GM23248 (cell line): Measurements from ENCODE around the gene CDC42SE2. TPM values are rescaled to one million over a fixed set of nuclear protein-coding genes. Genes with fewer than 3 reads are reported as not detected.

Experiments
- DNase-seq: peaks from one replicate; pipeline ENCODE4 v3.0.0-alpha.2; 2015
- H2AFZ ChIP-seq: fragments of 200-600 bp; sonication (generic); 2 replicates; pipeline ENCODE4 v1.6.1; 2016; ENCODE audit warnings: antibody characterized with exemption
- H3F3A ChIP-seq: fragments of 200-600 bp; sonication (generic); 2 replicates; pipeline ENCODE4 v1.6.1; 2016; ENCODE audit warnings: mild to moderate bottlenecking, antibody characterized with exemption, mixed run types; ENCODE audit not compliant: insufficient read depth
- H3K27ac ChIP-seq: fragments of 200-600 bp; sonication (generic); 2 replicates; pipeline ENCODE4 v1.5.1; 2016; ENCODE audit warnings: mild to moderate bottlenecking
- H3K27me3 ChIP-seq: fragments of 200-600 bp; sonication (generic); replicated peaks from 2 replicates; pipeline ENCODE4 v1.6.1; 2016; ENCODE audit warnings: mild to moderate bottlenecking; ENCODE audit not compliant: insufficient read depth
- H3K36me3 ChIP-seq: fragments of 200-600 bp; sonication (generic); 2 replicates; pipeline ENCODE4 v1.6.1; 2016; ENCODE audit warnings: low read depth, mild to moderate bottlenecking
- H3K4me1 ChIP-seq: fragments of 200-600 bp; sonication (generic); 2 replicates; pipeline ENCODE4 v1.6.1; 2016; ENCODE audit warnings: mild to moderate bottlenecking; ENCODE audit not compliant: insufficient read depth
- H3K4me2 ChIP-seq: fragments of 200-600 bp; sonication (generic); one replicate; pipeline ENCODE4 v1.6.1; 2016; ENCODE audit warnings: mild to moderate bottlenecking; ENCODE audit not compliant: unreplicated experiment
- H3K4me3 ChIP-seq: fragments of 200-600 bp; sonication (generic); 2 replicates; pipeline ENCODE4 v1.5.1; 2016; ENCODE audit warnings: mild to moderate bottlenecking
- H3K79me2 ChIP-seq: fragments of 200-600 bp; sonication (generic); 2 replicates; pipeline ENCODE4 v1.6.1; 2016; ENCODE audit warnings: mild to moderate bottlenecking; ENCODE audit not compliant: insufficient read depth
- H3K9ac ChIP-seq: fragments of 200-600 bp; sonication (generic); 2 replicates; pipeline ENCODE4 v1.6.1; 2016; ENCODE audit warnings: mild to moderate bottlenecking
- H3K9me2 ChIP-seq: fragments of 200-600 bp; sonication (generic); 2 replicates; pipeline ENCODE4 v1.6.1; 2016; ENCODE audit warnings: mixed run types, mild to moderate bottlenecking, moderate library complexity; ENCODE audit not compliant: insufficient read depth
- H3K9me3 ChIP-seq: fragments of 200-600 bp; sonication (generic); one replicate; pipeline ENCODE4 v1.6.1; 2017; ENCODE audit warnings: low read depth
- H4K20me1 ChIP-seq: fragments of 200-600 bp; sonication (generic); 2 replicates; pipeline ENCODE4 v1.6.0; 2016; ENCODE audit not compliant: insufficient read depth
- EZH2 ChIP-seq: fragments of 200-600 bp; sonication (generic); IDR thresholded peaks from 2 replicates; pipeline ENCODE4 v1.6.1; 2018; ENCODE audit warnings: antibody characterized with exemption, mild to moderate bottlenecking; ENCODE audit not compliant: insufficient read depth, poor library complexity, severe bottlenecking
- EZH2phosphoT487 ChIP-seq: fragments of 200-600 bp; sonication (generic); IDR thresholded peaks from 2 replicates; pipeline ENCODE4 v1.6.1; 2018; ENCODE audit warnings: antibody characterized with exemption, moderate library complexity, mild to moderate bottlenecking, low read depth; ENCODE audit not compliant: insufficient read depth
- WGBS, 2 experiments: methylation state at CpG; one replicate each; pipeline ENCODE4 v1.1.6; 2015 to 2017; ENCODE audit warnings: low lambda C conversion rate in 2 of 2, low coverage in 1 of 2; ENCODE audit errors: missing lambda C conversion rate in 2 of 2; 5-methylcytosine and 5-hydroxymethylcytosine counted together
- in situ Hi-C: fragments of 300-500 bp; cut with MboI; formaldehyde crosslinking; loops from 2 replicates; pipeline ENCODE4 v1.15.0; 2020
- polyA plus RNA-seq: library from polyadenylated mRNA; unstranded; fragments of >200 nt; fragmentation: Nextera tagmentation; extraction: Ambion mirVana; gene quantifications from 2 replicates; pipeline ENCODE4 v1.2.1, GENCODE V29; 2016
- total RNA-seq: library from RNA; depleted of rRNA; stranded (reverse); fragments of >200 nt; shearing (Covaris generic); gene quantifications from 2 replicates; pipeline ENCODE4 v1.2.3, GENCODE V29; 2014

Gene CDC42SE2
- total and polyA plus RNA-seq, 2 experiments from 2014 or later: 13.7 to 17.5 TPM

DNA sequence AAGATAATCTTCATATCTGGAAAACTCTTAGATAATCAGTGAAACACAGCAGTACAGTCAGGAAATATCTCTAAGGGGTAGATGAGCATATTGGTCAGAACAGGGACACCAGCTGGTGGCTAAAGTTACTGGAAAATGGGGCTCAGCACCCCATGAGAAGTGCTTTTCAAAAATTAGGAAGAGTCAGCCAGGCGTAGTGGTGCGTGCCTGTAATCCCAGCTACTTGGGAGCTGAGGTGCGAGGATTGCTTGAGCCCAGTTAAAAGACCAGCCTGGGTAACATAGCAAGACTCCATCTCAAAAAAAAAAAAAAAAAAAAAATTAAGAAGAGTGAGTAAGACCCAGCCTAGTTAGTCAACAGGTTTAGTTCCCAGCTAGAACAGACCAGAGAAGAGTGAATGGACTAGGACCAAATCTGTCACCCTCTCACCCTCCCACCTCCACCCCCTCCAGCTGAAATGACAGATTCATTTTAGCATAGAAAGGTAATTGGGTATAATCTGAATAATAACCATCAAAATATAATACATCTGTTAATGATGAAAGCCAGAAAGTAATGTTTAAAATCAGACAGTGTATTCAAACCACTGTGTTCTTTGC, 120.9 kb downstream of the CDC42SE2 start:
- no peaks in the 10 kb centered on the region for H4K20me1 ChIP-seq
- no peak overlapping the region for H3K4me2 ChIP-seq
- H3K9me2 ChIP-seq: no peaks in the 10 kb centered on the region
- H3K4me3 ChIP-seq: no peak overlapping the region
- no peaks in the 10 kb centered on the region for H3F3A ChIP-seq
- in situ Hi-C loops: loop anchor here (10.0 kb wide), 1 partner anchor 220 kb away; the partner anchor contains the start of gene HINT1
- H2AFZ ChIP-seq: no peak overlapping the region
- TF ChIP-seq EZH2phosphoT487 (no peak), EZH2 (no peak)
- H3K36me3 ChIP-seq: no peaks in the 10 kb centered on the region
- peak; percentile 33 for DNase-seq
- 97 to 98% methylated on average over 3 of the region's 3 CpGs for WGBS, 2 experiments
- H3K9ac ChIP-seq: no peak overlapping the region
- no peaks in the 10 kb centered on the region for H3K9me3 ChIP-seq
- H3K27me3 ChIP-seq: no peaks in the 10 kb centered on the region
- H3K27ac ChIP-seq: no peak overlapping the region
- H3K79me2 ChIP-seq: peaks cover 18% of the 10 kb centered on the region; the same call in 1 of the 2 replicates
- H3K4me1 ChIP-seq: no peaks in the 10 kb centered on the region

DNA sequence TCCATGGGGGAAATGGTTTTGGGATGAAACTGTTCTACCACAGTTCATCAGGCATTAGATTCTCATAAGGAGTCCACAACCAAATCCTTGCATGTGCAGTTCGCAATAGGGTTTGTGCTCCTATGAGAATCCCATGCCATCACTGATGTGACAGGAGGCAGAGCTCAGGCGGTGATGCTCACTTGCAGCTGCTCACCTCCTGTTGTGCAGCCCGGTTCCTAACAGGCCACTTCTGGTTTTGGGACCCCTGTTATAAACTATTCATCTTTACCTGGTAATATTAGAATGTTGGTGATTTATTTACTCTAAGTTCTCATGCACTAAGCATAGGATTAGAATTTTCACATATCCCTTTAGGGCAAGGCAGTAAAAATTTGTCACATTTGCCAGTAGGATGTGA, 122.3 kb downstream of the CDC42SE2 start:
- in situ Hi-C loops: loop anchor here (10.0 kb wide), 1 partner anchor 221 kb away; the partner anchor contains the start of gene HINT1
- H3K9me3 ChIP-seq: no peaks in the 10 kb centered on the region

DNA sequence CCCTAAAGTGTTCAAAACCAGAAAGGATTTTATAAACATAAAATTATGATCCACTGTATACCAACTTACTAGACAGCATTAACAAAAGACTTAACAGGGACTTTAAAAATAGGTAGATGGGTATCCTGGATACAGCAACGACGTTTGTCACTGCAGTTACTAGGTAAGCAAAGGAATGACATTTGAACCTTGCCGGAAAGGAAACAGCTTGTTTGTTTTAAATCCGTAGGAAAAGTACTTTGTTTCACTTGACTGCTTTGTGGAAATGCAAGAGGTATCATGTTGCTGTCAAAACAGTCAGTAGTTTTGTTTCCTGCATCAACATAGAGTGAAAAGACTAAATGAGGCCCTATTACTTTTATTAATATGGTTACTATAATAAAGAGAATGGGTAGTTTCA, 122.9 kb downstream of the CDC42SE2 start:
- no peak overlapping the region for H3K4me2 ChIP-seq
- H3K9me3 ChIP-seq: no peaks in the 10 kb centered on the region
- H3K27ac ChIP-seq: no peak overlapping the region
- H3K9ac ChIP-seq: no peak overlapping the region
- H3K4me1 ChIP-seq: no peaks in the 10 kb centered on the region
- H3K27me3 ChIP-seq: no peaks in the 10 kb centered on the region
- no peak overlapping the region for H2AFZ ChIP-seq
- WGBS, 2 experiments: 61 to 63% methylated on average over 4 of the region's 4 CpGs
- no peak for DNase-seq
- H3K36me3 ChIP-seq: no peaks in the 10 kb centered on the region
- in situ Hi-C loops: loop anchor here (10.0 kb wide), 1 partner anchor 222 kb away; the partner anchor contains the start of gene HINT1
- H4K20me1 ChIP-seq: no peaks in the 10 kb centered on the region
- no peaks in the 10 kb centered on the region for H3K9me2 ChIP-seq
- H3K4me3 ChIP-seq: no peak overlapping the region
- H3K79me2 ChIP-seq: peaks cover 14% of the 10 kb centered on the region; the same call in 1 of the 2 replicates
- H3F3A ChIP-seq: no peaks in the 10 kb centered on the region
- no peak for TF ChIP-seq EZH2phosphoT487
- no peak for TF ChIP-seq EZH2

More for the DNA sequence above, 122.3 kb downstream of the CDC42SE2 start:
- no peak overlapping the region for H3K27ac ChIP-seq
- H3K9me2 ChIP-seq: no peaks in the 10 kb centered on the region
- TF ChIP-seq EZH2phosphoT487: no peak
- no peak for TF ChIP-seq EZH2
- 96 to 99% methylated on average over 3 of the region's 3 CpGs for whole genome bisulfite sequencing, 2 experiments
- no peak overlapping the region for H3K4me2 ChIP-seq
- peaks cover 14% of the 10 kb centered on the region; the same call in 1 of the 2 replicates for H3K79me2 ChIP-seq
- no peak overlapping the region for H3K9ac ChIP-seq
- no peaks in the 10 kb centered on the region for H3K36me3 ChIP-seq
- no peak for DNase-seq
- no peak overlapping the region for H2AFZ ChIP-seq
- H3K4me1 ChIP-seq: no peaks in the 10 kb centered on the region
- H4K20me1 ChIP-seq: no peaks in the 10 kb centered on the region
- no peak overlapping the region for H3K4me3 ChIP-seq
- H3K27me3 ChIP-seq: no peaks in the 10 kb centered on the region
- no peaks in the 10 kb centered on the region for H3F3A ChIP-seq

DNA sequence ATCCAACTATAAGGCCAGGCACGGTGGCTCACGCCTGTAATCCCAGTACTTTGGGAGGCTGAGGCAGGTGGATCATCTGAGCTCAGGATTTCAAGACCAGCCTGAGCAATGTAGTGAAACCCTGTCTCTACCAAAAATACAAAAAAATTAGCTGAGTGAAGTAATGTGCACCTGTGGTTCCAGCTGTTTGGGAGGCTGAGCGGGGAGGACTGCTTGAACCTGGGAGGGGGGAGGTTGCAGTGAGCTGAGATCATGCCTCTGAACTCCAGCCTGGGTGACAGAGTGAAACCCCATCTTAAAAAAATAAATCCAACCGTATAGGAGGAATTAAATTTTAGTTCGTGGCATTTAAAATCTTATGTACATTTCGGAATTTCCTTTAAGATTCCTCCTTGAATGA, 123.4 kb downstream of the CDC42SE2 start:
- 98% methylated on average over 6 of the region's 6 CpGs for WGBS, 2 experiments
- in situ Hi-C loops: loop anchor here (10.0 kb wide), 1 partner anchor 222 kb away; the partner anchor contains the start of gene HINT1
- H3K27ac ChIP-seq: no peak overlapping the region
- H2AFZ ChIP-seq: no peak overlapping the region
- H3K27me3 ChIP-seq: no peaks in the 10 kb centered on the region
- no peaks in the 10 kb centered on the region for H3K9me2 ChIP-seq
- no peak overlapping the region for H3K4me2 ChIP-seq
- H4K20me1 ChIP-seq: no peaks in the 10 kb centered on the region
- TF ChIP-seq EZH2: no peak
- TF ChIP-seq EZH2phosphoT487: no peak
- no peak for DNase-seq
- H3K9ac ChIP-seq: no peak overlapping the region
- 0 out of 2 replicates have a peak, but pooled peaks cover 3% of the 10 kb centered on the region for H3K36me3 ChIP-seq
- no peaks in the 10 kb centered on the region for H3K9me3 ChIP-seq
- no peaks in the 10 kb centered on the region for H3F3A ChIP-seq
- no peak overlapping the region for H3K4me3 ChIP-seq
- peaks cover 10% of the 10 kb centered on the region; the same call in 1 of the 2 replicates for H3K79me2 ChIP-seq
- no peaks in the 10 kb centered on the region for H3K4me1 ChIP-seq
